GM12878 (cell line): Measurements from ENCODE around the gene FBXW9. TPM values are rescaled to one million over a fixed set of nuclear protein-coding genes. Genes with fewer than 3 reads are reported as not detected.

Experiments used
- ATAC-seq: fragments of 200-7000 bp; cut with Tn5 transposase; 3 replicates; pipeline ENCODE4 v1.9.1; 2020; ENCODE audit warnings: mild to moderate bottlenecking, moderate library complexity
- BruUV-seq: library from RNA; stranded (reverse); fragments of 400-500 nt; replicated peaks from 2 replicates; lab custom pipeline; 2021; lab: Mats Ljungman, UMichigan
- CTCF ChIA-PET: fragments of 300-600 bp; sonication (Branson Sonifier 250); formaldehyde crosslinking; extraction: SDS; loops from one replicate; lab custom pipeline; 2021; ENCODE audit warnings: inconsistent platforms; lab: Yijun Ruan, JAX
- POLR2A ChIA-PET: fragments of 350-600 bp; formaldehyde crosslinking; extraction: SDS; loops from one replicate; lab custom pipeline; 2021; ENCODE audit warnings: inconsistent platforms; lab: Charles Lee
- RAD21 ChIA-PET: fragments of 300-600 bp; sonication (Branson Sonifier 250); formaldehyde crosslinking; loops from one replicate; lab custom pipeline; 2023; ENCODE audit warnings: antibody characterized with exemption; ENCODE audit not compliant: unreplicated experiment; lab: Charles Lee
- SMC1A ChIA-PET: fragments of 300-600 bp; sonication (Branson Sonifier 250); formaldehyde crosslinking; loops from one replicate; lab custom pipeline; 2023; ENCODE audit not compliant: unreplicated experiment, uncharacterized antibody; lab: Charles Lee
- DNase-seq: peaks from one replicate; pipeline ENCODE4 v3.0.0-alpha.2; 2011; ENCODE audit warnings: low read depth, low spot score
- FAIRE-seq: peaks from 3 replicates; lab custom pipeline; 2011; peaks lifted over from hg19 to GRCh38; lab: Jason Lieb, UNC
- H2AFZ ChIP-seq: 2 replicates; pipeline ENCODE4 v1.6.0; 2011; ENCODE audit warnings: low read depth, low read length, control low read depth; ENCODE audit not compliant: control insufficient read depth
- H3K27ac ChIP-seq: 2 replicates; pipeline ENCODE4 v1.5.1; 2011; ENCODE audit warnings: control low read depth; ENCODE audit not compliant: control insufficient read depth, insufficient read depth
- H3K27me3 ChIP-seq, 2 experiments: replicated peaks in 1 of 2; 2 replicates each; pipeline versions ENCODE4 v1.6.0 to v1.6.1; 2011; ENCODE audit warnings: low read length in 1 of 2; ENCODE audit not compliant: control insufficient read depth in 2 of 2, insufficient read depth in 2 of 2
- H3K36me3 ChIP-seq, 2 experiments: 2 replicates each; pipeline ENCODE4 v1.5.1; 2011; ENCODE audit warnings: low read length in 1 of 2; ENCODE audit not compliant: control insufficient read depth in 2 of 2, insufficient read depth in 2 of 2
- H3K4me1 ChIP-seq: 2 replicates; pipeline ENCODE4 v1.6.1; 2011; ENCODE audit warnings: mild to moderate bottlenecking, low read length, moderate library complexity, mixed read lengths; ENCODE audit not compliant: control insufficient read depth, insufficient read depth
- H3K4me2 ChIP-seq: 2 replicates; pipeline ENCODE4 v1.6.0; 2011; ENCODE audit warnings: control low read depth; ENCODE audit not compliant: control insufficient read depth, insufficient read depth
- H3K4me3 ChIP-seq: fragments of 200-600 bp; sonication (generic); 2 replicates; pipeline ENCODE4 v1.5.1; 2016
- H3K79me2 ChIP-seq: 2 replicates; pipeline ENCODE4 v1.6.0; 2011; ENCODE audit warnings: low read length; ENCODE audit not compliant: control insufficient read depth, insufficient read depth
- H3K9ac ChIP-seq: 2 replicates; pipeline ENCODE4 v1.8.0; 2011; ENCODE audit warnings: low read length, control low read depth, mixed read lengths; ENCODE audit not compliant: control insufficient read depth, insufficient read depth
- H3K9me3 ChIP-seq: replicated peaks from 3 replicates; pipeline ENCODE4 v1.5.1; 2011; ENCODE audit warnings: mild to moderate bottlenecking, low read length; ENCODE audit not compliant: control insufficient read depth, insufficient read depth
- H4K20me1 ChIP-seq: 2 replicates; pipeline ENCODE4 v1.6.0; 2011; ENCODE audit not compliant: control insufficient read depth, insufficient read depth
- JUNB ChIP-seq: IDR thresholded peaks from 2 replicates; pipeline ENCODE4 v1.6.1; 2016; ENCODE audit warnings: antibody characterized with exemption, mild to moderate bottlenecking
- MXI1 ChIP-seq: fragments of 150-350 bp; IDR thresholded peaks from 2 replicates; pipeline ENCODE4 v1.6.1; 2011; ENCODE audit warnings: low read depth, mild to moderate bottlenecking, inconsistent platforms, low read length, improper control_type of control experiment
- PAX8 ChIP-seq: fragments of 450-650 bp; IDR thresholded peaks from 2 replicates; pipeline ENCODE4 v1.6.1; 2017; ENCODE audit warnings: mild to moderate bottlenecking, moderate library complexity
- POLR2A ChIP-seq: IDR thresholded peaks from 2 replicates; pipeline ENCODE4 v1.6.1; 2011; ENCODE audit warnings: low read depth, mild to moderate bottlenecking, low read length
- SUZ12 ChIP-seq: fragments of 200-600 bp; sonication (generic); IDR thresholded peaks from one replicate; pipeline ENCODE4 v1.6.1; 2018; ENCODE audit warnings: antibody characterized with exemption, mild to moderate bottlenecking; ENCODE audit not compliant: unreplicated experiment
- WGBS: methylation state at CpG from one replicate; pipeline ENCODE4 v1.1.6; 2016; ENCODE audit warnings: low lambda C conversion rate; ENCODE audit not compliant: insufficient replicate concordance, insufficient coverage; ENCODE audit errors: missing lambda C conversion rate; 5-methylcytosine and 5-hydroxymethylcytosine counted together
- in situ Hi-C: fragments of 300-500 bp; cut with MboI; formaldehyde crosslinking; loops from 9 replicates; pipeline ENCODE4 v1.14.3; 2018; ENCODE audit warnings: mixed read lengths
- intact Hi-C: fragments of 100-400 bp; cut with micrococcal nuclease; formaldehyde crosslinking; loops from one replicate; pipeline ENCODE4 v1.14.2; 2022; ENCODE audit not compliant: unreplicated experiment
- polyA plus RNA-seq, 11 experiments: library from polyadenylated mRNA; depleted of rRNA in 4 of 11; unstranded in 6 of 11; stranded (reverse) in 5 of 11; fragments of >200 nt; fragmentation: Nextera tagmentation in 4 of 11; fragmentation: Illumina TruSeq in 1 of 11; extraction: Ambion mirVana in 4 of 11; extraction: Trizol in 1 of 11; gene quantifications; 1 replicate in 1 of 11; 2 replicates in 10 of 11; pipeline versions ENCODE4 v1.2.1 to v1.2.3, GENCODE V29; 2011 to 2016; ENCODE audit warnings: inconsistent platforms in 2 of 11, missing spikeins in 2 of 11, low read depth in 1 of 11
- total RNA-seq, 4 experiments: library from RNA; depleted of rRNA in 3 of 4; stranded (reverse); fragments of >200 nt in 3 of 4; fragmentation: Illumina TruSeq in 1 of 4; extraction: Trizol in 1 of 4; gene quantifications; 2 replicates each; pipeline versions ENCODE4 v1.2.1 to v1.2.3, GENCODE V29; 2013 to 2021
- TF ChIP-seq, protein P1 (sequence below): fragments of 450-650 bp; IDR thresholded peaks from 2 replicates; pipeline ENCODE4 v1.6.1; 2017; ENCODE audit warnings: mild to moderate bottlenecking, moderate library complexity
- TF ChIP-seq, protein P2 (sequence below): IDR thresholded peaks from 2 replicates; pipeline ENCODE4 v1.6.1; 2012; ENCODE audit warnings: mild to moderate bottlenecking, low read depth, low read length
- TF ChIP-seq, protein P3 (sequence below): IDR thresholded peaks from 2 replicates; pipeline ENCODE4 v1.6.1; 2011; ENCODE audit warnings: mild to moderate bottlenecking, low read depth, low read length, moderate library complexity; ENCODE audit not compliant: insufficient replicate concordance
- TF ChIP-seq, protein P4 (sequence below): IDR thresholded peaks from 2 replicates; pipeline ENCODE4 v1.6.1; 2011; ENCODE audit warnings: low read depth, low read length, improper control_type of control experiment, borderline replicate concordance

The FBXW9 gene
- total and polyA plus RNA-seq, 10 of the 15 experiments (the other 5 are each of a cell fraction or from before 2014, with no cell fraction given), result 0.21 to 14.8 (median 7.3) TPM

DNA sequence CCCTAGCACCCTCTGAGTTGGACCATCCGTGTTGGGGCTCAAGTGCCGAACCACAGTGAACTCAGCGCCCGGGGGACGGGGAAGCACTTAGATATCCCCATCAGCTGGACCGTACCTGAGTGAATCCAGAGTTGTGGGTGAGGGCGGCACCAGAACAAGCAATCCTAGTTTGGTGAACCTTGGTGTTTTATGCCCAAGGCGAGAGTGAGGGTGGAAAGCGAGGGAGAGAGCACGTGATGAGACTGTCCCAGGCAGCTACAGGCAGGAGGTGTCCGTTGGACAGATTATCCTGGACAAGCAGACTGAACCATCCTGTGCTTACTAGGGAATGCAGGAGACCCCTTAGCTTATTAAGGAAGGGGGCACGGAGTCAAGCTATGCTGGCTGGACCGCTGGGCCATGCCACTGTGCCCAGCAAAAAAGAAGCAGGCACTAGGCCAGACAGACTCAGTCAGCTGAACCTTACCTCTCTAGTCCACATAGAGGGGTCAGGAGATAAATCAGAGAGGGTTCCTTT is 41.5 kb upstream of the FBXW9 start (continued):
- TF ChIP-seq, protein P1, sequence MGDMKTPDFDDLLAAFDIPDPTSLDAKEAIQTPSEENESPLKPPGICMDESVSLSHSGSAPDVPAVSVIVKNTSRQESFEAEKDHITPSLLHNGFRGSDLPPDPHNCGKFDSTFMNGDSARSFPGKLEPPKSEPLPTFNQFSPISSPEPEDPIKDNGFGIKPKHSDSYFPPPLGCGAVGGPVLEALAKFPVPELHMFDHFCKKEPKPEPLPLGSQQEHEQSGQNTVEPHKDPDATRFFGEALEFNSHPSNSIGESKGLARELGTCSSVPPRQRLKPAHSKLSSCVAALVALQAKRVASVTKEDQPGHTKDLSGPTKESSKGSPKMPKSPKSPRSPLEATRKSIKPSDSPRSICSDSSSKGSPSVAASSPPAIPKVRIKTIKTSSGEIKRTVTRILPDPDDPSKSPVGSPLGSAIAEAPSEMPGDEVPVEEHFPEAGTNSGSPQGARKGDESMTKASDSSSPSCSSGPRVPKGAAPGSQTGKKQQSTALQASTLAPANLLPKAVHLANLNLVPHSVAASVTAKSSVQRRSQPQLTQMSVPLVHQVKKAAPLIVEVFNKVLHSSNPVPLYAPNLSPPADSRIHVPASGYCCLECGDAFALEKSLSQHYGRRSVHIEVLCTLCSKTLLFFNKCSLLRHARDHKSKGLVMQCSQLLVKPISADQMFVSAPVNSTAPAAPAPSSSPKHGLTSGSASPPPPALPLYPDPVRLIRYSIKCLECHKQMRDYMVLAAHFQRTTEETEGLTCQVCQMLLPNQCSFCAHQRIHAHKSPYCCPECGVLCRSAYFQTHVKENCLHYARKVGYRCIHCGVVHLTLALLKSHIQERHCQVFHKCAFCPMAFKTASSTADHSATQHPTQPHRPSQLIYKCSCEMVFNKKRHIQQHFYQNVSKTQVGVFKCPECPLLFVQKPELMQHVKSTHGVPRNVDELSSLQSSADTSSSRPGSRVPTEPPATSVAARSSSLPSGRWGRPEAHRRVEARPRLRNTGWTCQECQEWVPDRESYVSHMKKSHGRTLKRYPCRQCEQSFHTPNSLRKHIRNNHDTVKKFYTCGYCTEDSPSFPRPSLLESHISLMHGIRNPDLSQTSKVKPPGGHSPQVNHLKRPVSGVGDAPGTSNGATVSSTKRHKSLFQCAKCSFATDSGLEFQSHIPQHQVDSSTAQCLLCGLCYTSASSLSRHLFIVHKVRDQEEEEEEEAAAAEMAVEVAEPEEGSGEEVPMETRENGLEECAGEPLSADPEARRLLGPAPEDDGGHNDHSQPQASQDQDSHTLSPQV, result no peak
- no peak for TF ChIP-seq SUZ12

DNA sequence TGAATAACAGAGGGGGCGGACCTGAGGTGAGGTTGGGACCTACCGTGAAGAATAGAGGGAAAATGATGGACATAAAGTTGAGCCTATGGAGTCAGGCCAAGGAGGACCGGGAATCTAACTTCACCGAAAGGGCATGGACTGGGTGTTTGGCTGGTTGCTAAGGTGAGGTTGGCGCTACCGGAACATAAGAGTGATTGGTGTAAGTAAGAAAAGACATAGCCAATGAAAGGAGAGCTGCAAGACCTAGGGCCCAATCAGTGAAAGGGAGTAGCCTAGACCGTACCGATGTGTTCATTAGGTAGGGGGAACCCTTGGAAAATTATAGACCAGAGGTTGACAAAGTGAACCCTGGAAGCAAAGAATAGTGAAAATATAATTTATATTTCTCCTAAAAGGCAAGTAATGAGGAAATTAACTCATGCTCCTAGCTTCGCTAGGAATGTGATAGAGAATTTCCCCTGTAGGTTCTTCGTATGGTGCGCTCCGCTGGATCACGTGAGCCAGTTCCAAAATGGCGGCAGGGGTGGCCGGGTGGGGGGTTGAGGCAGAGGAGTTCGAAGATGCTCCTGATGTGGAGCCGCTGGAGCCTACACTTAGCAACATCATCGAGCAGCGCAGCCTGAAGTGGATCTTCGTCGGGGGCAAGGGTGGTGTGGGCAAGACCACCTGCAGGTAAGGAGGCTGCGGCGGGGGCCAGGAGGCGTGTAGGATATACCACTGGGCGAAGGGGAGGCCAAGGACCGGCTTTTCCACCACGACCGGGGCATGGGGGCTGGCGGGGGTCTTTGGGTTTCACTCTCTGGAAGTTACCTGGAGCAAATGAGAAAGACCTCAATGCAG is 40.8 kb upstream of the FBXW9 start, which contains the start of gene GET3:
Gene GET3, plus strand, starts transcription at position 503 of the 840 bp plus-strand sequence. Its CDS starts 9 bp downstream, at position 512.
- FAIRE-seq (peak; percentile 100), ATAC-seq (peak; percentile 92), DNase-seq (peak; percentile 99)
- intact Hi-C loops (no loop called here), in situ Hi-C loops (no loop called here)
- Histone ChIP-seq H3K4me1 (peaks cover 19% of the 10 kb centered on the region), H3K79me2 (peaks cover 34% of the 10 kb centered on the region), H3K9ac (peak within 1 kb of the TSS; percentile 88), H3K9me3 (no peaks in the 10 kb centered on the region; the same call in 2 of the 3 replicates), H3K4me3 (peak within 1 kb of the TSS; percentile 90), H4K20me1 (peaks cover 5% of the 10 kb centered on the region), H3K4me2 (peak within 1 kb of the TSS; percentile 91), H3K27ac (peak within 1 kb of the TSS; percentile 98), H2AFZ (peak within 1 kb of the TSS; percentile 100), H3K27me3 (no peaks in the 10 kb centered on the region), H3K36me3 (0 out of 4 replicates have a peak, but pooled peaks cover 0 to under 1% of the 10 kb centered on the region in 2 experiments)
- TSS peak; percentile 89 for BruUV-seq
- WGBS, result 2% methylated on average over 27 of the region's 29 CpGs
- CTCF ChIA-PET, result interaction anchor here (0.6 to 3.8 kb wide), 12 partner anchors 10 to 62 kb away, joined by 3 to 19 read pairs (median 4); partner anchors contain the start of gene TNPO2
- SMC1A ChIA-PET, result interaction anchor here (0.7 to 1.8 kb wide), 6 partner anchors 14 to 40 kb away, joined by 3 to 6 read pairs (median 4); no protein-coding TSS in a partner anchor
- RAD21 ChIA-PET, result interaction anchor here (1.0 to 1.7 kb wide), 3 partner anchors 24 to 71 kb away, joined by 3 to 7 read pairs (median 4); partner anchors contain the start of genes MAN2B1 and WDR83
- POLR2A ChIA-PET, result interaction anchor here (0.7 to 3.1 kb wide), 4 partner anchors 15 to 404 kb away, joined by 3 to 26 read pairs (median 7); partner anchors contain the start of genes JUNB and ZNF563
- TF ChIP-seq POLR2A (peak; percentile 93), MXI1 (peak; percentile 97), SUZ12 (no peak), JUNB (no peak), PAX8 (no peak)
- TF ChIP-seq, protein P2, sequence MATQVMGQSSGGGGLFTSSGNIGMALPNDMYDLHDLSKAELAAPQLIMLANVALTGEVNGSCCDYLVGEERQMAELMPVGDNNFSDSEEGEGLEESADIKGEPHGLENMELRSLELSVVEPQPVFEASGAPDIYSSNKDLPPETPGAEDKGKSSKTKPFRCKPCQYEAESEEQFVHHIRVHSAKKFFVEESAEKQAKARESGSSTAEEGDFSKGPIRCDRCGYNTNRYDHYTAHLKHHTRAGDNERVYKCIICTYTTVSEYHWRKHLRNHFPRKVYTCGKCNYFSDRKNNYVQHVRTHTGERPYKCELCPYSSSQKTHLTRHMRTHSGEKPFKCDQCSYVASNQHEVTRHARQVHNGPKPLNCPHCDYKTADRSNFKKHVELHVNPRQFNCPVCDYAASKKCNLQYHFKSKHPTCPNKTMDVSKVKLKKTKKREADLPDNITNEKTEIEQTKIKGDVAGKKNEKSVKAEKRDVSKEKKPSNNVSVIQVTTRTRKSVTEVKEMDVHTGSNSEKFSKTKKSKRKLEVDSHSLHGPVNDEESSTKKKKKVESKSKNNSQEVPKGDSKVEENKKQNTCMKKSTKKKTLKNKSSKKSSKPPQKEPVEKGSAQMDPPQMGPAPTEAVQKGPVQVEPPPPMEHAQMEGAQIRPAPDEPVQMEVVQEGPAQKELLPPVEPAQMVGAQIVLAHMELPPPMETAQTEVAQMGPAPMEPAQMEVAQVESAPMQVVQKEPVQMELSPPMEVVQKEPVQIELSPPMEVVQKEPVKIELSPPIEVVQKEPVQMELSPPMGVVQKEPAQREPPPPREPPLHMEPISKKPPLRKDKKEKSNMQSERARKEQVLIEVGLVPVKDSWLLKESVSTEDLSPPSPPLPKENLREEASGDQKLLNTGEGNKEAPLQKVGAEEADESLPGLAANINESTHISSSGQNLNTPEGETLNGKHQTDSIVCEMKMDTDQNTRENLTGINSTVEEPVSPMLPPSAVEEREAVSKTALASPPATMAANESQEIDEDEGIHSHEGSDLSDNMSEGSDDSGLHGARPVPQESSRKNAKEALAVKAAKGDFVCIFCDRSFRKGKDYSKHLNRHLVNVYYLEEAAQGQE, result 0 out of 2 replicates have a peak, but pooled peaks have one; percentile 17
- TF ChIP-seq, protein P3, sequence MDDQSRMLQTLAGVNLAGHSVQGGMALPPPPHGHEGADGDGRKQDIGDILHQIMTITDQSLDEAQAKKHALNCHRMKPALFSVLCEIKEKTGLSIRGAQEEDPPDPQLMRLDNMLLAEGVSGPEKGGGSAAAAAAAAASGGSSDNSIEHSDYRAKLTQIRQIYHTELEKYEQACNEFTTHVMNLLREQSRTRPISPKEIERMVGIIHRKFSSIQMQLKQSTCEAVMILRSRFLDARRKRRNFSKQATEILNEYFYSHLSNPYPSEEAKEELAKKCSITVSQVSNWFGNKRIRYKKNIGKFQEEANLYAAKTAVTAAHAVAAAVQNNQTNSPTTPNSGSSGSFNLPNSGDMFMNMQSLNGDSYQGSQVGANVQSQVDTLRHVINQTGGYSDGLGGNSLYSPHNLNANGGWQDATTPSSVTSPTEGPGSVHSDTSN, result peak; percentile 90
- TF ChIP-seq, protein P4, sequence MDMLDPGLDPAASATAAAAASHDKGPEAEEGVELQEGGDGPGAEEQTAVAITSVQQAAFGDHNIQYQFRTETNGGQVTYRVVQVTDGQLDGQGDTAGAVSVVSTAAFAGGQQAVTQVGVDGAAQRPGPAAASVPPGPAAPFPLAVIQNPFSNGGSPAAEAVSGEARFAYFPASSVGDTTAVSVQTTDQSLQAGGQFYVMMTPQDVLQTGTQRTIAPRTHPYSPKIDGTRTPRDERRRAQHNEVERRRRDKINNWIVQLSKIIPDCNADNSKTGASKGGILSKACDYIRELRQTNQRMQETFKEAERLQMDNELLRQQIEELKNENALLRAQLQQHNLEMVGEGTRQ, result peak; percentile 87
